Parathyroid adenoma (tissue), 2 donors: ENCODE data around the gene NPM1.

Experiments
- H2AFZ ChIP-seq: fragments of 300-600 bp; sonication (generic); one replicate; pipeline ENCODE4 v1.7.0; 2017; ENCODE audit warnings: antibody characterized with exemption, mild to moderate bottlenecking
- H3K27ac ChIP-seq: fragments of 300-600 bp; sonication (generic); one replicate; pipeline ENCODE4 v1.7.0; 2017
- H3K27me3 ChIP-seq: fragments of 300-600 bp; sonication (generic); one replicate; pipeline ENCODE4 v1.7.0; 2017; ENCODE audit warnings: low read length; ENCODE audit not compliant: control insufficient read depth, insufficient read depth
- H3K36me3 ChIP-seq: fragments of 300-600 bp; sonication (generic); one replicate; pipeline ENCODE4 v1.7.0; 2017; ENCODE audit warnings: low read length; ENCODE audit not compliant: control insufficient read depth, insufficient read depth
- H3K4me1 ChIP-seq: fragments of 300-600 bp; sonication (generic); one replicate; pipeline ENCODE4 v1.7.0; 2017; ENCODE audit warnings: control low read depth
- H3K4me2 ChIP-seq: fragments of 300-600 bp; sonication (generic); one replicate; pipeline ENCODE4 v1.7.0; 2017; ENCODE audit warnings: low read length
- H3K4me3 ChIP-seq: fragments of 300-600 bp; sonication (generic); one replicate; pipeline ENCODE4 v1.7.0; 2017; ENCODE audit warnings: low read depth, low read length
- H3K79me2 ChIP-seq: fragments of 300-600 bp; sonication (generic); one replicate; pipeline ENCODE4 v1.7.0; 2017; ENCODE audit warnings: control low read depth
- H3K9ac ChIP-seq: fragments of 300-600 bp; sonication (generic); one replicate; pipeline ENCODE4 v1.7.0; 2017; ENCODE audit warnings: mild to moderate bottlenecking
- H3K9me3 ChIP-seq: fragments of 300-600 bp; sonication (generic); one replicate; pipeline ENCODE4 v1.7.0; 2017; ENCODE audit warnings: low read length; ENCODE audit not compliant: control insufficient read depth
- CTCF ChIP-seq: fragments of 300-600 bp; sonication (generic); IDR thresholded peaks from one replicate; pipeline ENCODE4 v1.7.0; 2017; ENCODE audit warnings: antibody characterized with exemption, mild to moderate bottlenecking
- donor health status: primary hyperparathyroidism.

NPM1 gene

GRCh38 chr5:171426266-171426665, 38.6 kb downstream of the NPM1 start:
- Histone ChIP-seq H2AFZ (no peak overlapping the region), H3K36me3 (no peaks in the 10 kb centered on the region), H3K4me2 (no peak overlapping the region), H3K9me3 (no peaks in the 10 kb centered on the region), H3K27me3 (no peaks in the 10 kb centered on the region), H3K27ac (no peak overlapping the region), H3K9ac (no peak overlapping the region), H3K4me3 (no peak overlapping the region), H3K4me1 (peaks cover 4% of the 10 kb centered on the region), H3K79me2 (no peaks in the 10 kb centered on the region)
- no peak for TF ChIP-seq CTCF

GRCh38 chr5:171426680-171427079, 39.0 kb downstream of the NPM1 start:
- H3K4me3 ChIP-seq: no peak overlapping the region
- H3K27me3 ChIP-seq: no peaks in the 10 kb centered on the region
- peaks cover under 1% of the 10 kb centered on the region for H3K4me1 ChIP-seq
- H3K79me2 ChIP-seq: no peaks in the 10 kb centered on the region
- no peaks in the 10 kb centered on the region for H3K9me3 ChIP-seq
- H3K36me3 ChIP-seq: no peaks in the 10 kb centered on the region
- no peak for TF ChIP-seq CTCF
- H3K27ac ChIP-seq: no peak overlapping the region
- H3K4me2 ChIP-seq: no peak overlapping the region
- H2AFZ ChIP-seq: no peak overlapping the region
- H3K9ac ChIP-seq: no peak overlapping the region

- Histone ChIP-seq H3K79me2 (no peaks in the 10 kb centered on the region), H3K4me3 (no peak overlapping the region), H3K36me3 (no peaks in the 10 kb centered on the region), H3K27me3 (no peaks in the 10 kb centered on the region), H3K4me2 (no peak overlapping the region), H3K27ac (no peak overlapping the region), H3K4me1 (no peaks in the 10 kb centered on the region), H3K9me3 (no peaks in the 10 kb centered on the region), H2AFZ (no peak overlapping the region), H3K9ac (no peak overlapping the region)
- no peak for TF ChIP-seq CTCF
Measured at GRCh38 chr5:171427318-171428167, 39.9 kb downstream of the NPM1 start.

- H3K9me3 ChIP-seq: no peaks in the 10 kb centered on the region
- no peaks in the 10 kb centered on the region for H3K36me3 ChIP-seq
- no peak overlapping the region for H3K9ac ChIP-seq
- TF ChIP-seq CTCF: no peak
- no peaks in the 10 kb centered on the region for H3K27me3 ChIP-seq
- no peak overlapping the region for H3K4me3 ChIP-seq
- H3K4me1 ChIP-seq: no peaks in the 10 kb centered on the region
- H2AFZ ChIP-seq: no peak overlapping the region
- no peak overlapping the region for H3K27ac ChIP-seq
- no peak overlapping the region for H3K4me2 ChIP-seq
- no peaks in the 10 kb centered on the region for H3K79me2 ChIP-seq
Measured at GRCh38 chr5:171428168-171428696, 40.6 kb downstream of the NPM1 start.
